HL-60 (cell line): ENCODE results near the gene BTG4.

Source experiments
- POLR2AphosphoS5 ChIP-seq: IDR thresholded peaks from 2 replicates; pipeline ENCODE4 v1.6.1; 2012; ENCODE audit warnings: low read depth
- TF ChIP-seq, protein P1 (sequence below): IDR thresholded peaks from one replicate; pipeline ENCODE4 v1.5.1; 2011; ENCODE audit warnings: low read length, control low read depth, inconsistent platforms; ENCODE audit not compliant: insufficient read depth

GRCh38 chr11:111561791-111562325 lies 49.7 kb upstream of the BTG4 start:
- TF ChIP-seq, protein P1, sequence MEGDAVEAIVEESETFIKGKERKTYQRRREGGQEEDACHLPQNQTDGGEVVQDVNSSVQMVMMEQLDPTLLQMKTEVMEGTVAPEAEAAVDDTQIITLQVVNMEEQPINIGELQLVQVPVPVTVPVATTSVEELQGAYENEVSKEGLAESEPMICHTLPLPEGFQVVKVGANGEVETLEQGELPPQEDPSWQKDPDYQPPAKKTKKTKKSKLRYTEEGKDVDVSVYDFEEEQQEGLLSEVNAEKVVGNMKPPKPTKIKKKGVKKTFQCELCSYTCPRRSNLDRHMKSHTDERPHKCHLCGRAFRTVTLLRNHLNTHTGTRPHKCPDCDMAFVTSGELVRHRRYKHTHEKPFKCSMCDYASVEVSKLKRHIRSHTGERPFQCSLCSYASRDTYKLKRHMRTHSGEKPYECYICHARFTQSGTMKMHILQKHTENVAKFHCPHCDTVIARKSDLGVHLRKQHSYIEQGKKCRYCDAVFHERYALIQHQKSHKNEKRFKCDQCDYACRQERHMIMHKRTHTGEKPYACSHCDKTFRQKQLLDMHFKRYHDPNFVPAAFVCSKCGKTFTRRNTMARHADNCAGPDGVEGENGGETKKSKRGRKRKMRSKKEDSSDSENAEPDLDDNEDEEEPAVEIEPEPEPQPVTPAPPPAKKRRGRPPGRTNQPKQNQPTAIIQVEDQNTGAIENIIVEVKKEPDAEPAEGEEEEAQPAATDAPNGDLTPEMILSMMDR = no peak
- no peak for TF ChIP-seq POLR2AphosphoS5
